Tibial artery (tissue), 4 donors: ENCODE data around the gene SUGCT.

Experiments used
- DNase-seq, 2 donors: peaks; one replicate each; pipeline ENCODE4 v3.0.0-alpha.2; 2019
- H3K27ac ChIP-seq, 2 donors: fragments of 200-600 bp; sonication (generic) in 1 of 2; 1 replicate in 1 of 2; 2 replicates in 1 of 2; pipeline ENCODE4 v1.5.1; 2018 to 2019; ENCODE audit warnings: mild to moderate bottlenecking in 1 of 2
- H3K27me3 ChIP-seq, 2 donors: fragments of 200-600 bp; sonication (generic) in 1 of 2; one replicate each; pipeline versions ENCODE4 v1.5.1 to v1.6.0; 2016 to 2019
- H3K36me3 ChIP-seq, 3 donors: fragments of 200-600 bp; sonication (generic) in 2 of 3; one replicate each; pipeline ENCODE4 v1.5.1; 2016 to 2019; ENCODE audit warnings: mild to moderate bottlenecking in 2 of 3
- H3K4me1 ChIP-seq, 4 donors: fragments of 200-600 bp; sonication (generic) in 2 of 4; 1 replicate in 3 of 4; 2 replicates in 1 of 4; pipeline ENCODE4 v1.5.1; 2016 to 2019
- H3K4me3 ChIP-seq, 2 donors: fragments of 200-600 bp; sonication (generic) in 1 of 2; 1 replicate in 1 of 2; 2 replicates in 1 of 2; pipeline ENCODE4 v1.5.1; 2018 to 2019; ENCODE audit warnings: mild to moderate bottlenecking in 2 of 2
- H3K9me3 ChIP-seq, 3 donors: fragments of 200-600 bp; sonication (generic) in 1 of 3; one replicate each; pipeline ENCODE4 v1.5.1; 2016 to 2019
- intact Hi-C: fragments of 100-400 bp; cut with DNase I; formaldehyde crosslinking; loops from one replicate; pipeline ENCODE4 v1.15.0; 2023; ENCODE audit warnings: low total_unique reads
- TF ChIP-seq, protein P1 (sequence below), 2 experiments: fragments of 200-600 bp in 1 of 2; fragments of 450-650 bp in 1 of 2; IDR thresholded peaks; one replicate each; pipeline ENCODE4 v1.5.1; 2017 to 2019; ENCODE audit warnings: antibody characterized with exemption in 2 of 2, mild to moderate bottlenecking in 1 of 2, moderate library complexity in 1 of 2

SUGCT gene

DNA sequence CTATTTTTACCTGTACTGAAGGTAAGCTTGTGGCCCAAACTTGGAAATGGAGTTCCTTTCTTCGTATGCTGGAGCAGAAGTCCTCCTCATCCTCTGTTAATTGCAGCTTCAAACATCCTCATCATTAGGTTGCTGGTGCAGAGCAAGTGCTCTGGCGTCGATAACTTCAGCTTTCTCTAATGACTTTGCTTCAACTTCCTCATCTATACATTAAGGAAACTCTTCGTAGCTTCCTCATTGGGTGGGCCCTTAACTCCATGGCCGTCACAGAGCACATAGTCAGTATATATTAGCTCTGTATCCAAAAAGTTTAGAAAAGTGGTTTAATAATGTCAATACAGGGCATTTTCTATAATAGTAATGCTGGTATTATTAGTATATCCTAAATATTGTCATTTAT, 447.7 kb downstream of the SUGCT start:
- Histone ChIP-seq H3K9me3 (no peaks in the 10 kb centered on the region), H3K36me3 (no peaks in the 10 kb centered on the region), H3K4me3 (no peak overlapping the region), H3K27me3 (no peaks in the 10 kb centered on the region), H3K27ac (no peak overlapping the region), H3K4me1 (peaks cover 3 to 50% (median 14%) of the 10 kb centered on the region in 4 donors)
- TF ChIP-seq, protein P1, sequence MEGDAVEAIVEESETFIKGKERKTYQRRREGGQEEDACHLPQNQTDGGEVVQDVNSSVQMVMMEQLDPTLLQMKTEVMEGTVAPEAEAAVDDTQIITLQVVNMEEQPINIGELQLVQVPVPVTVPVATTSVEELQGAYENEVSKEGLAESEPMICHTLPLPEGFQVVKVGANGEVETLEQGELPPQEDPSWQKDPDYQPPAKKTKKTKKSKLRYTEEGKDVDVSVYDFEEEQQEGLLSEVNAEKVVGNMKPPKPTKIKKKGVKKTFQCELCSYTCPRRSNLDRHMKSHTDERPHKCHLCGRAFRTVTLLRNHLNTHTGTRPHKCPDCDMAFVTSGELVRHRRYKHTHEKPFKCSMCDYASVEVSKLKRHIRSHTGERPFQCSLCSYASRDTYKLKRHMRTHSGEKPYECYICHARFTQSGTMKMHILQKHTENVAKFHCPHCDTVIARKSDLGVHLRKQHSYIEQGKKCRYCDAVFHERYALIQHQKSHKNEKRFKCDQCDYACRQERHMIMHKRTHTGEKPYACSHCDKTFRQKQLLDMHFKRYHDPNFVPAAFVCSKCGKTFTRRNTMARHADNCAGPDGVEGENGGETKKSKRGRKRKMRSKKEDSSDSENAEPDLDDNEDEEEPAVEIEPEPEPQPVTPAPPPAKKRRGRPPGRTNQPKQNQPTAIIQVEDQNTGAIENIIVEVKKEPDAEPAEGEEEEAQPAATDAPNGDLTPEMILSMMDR (IDR thresholded peaks at IDR 0.05) = no peak
- no peak for DNase-seq
- intact Hi-C loops = no loop called here

DNA sequence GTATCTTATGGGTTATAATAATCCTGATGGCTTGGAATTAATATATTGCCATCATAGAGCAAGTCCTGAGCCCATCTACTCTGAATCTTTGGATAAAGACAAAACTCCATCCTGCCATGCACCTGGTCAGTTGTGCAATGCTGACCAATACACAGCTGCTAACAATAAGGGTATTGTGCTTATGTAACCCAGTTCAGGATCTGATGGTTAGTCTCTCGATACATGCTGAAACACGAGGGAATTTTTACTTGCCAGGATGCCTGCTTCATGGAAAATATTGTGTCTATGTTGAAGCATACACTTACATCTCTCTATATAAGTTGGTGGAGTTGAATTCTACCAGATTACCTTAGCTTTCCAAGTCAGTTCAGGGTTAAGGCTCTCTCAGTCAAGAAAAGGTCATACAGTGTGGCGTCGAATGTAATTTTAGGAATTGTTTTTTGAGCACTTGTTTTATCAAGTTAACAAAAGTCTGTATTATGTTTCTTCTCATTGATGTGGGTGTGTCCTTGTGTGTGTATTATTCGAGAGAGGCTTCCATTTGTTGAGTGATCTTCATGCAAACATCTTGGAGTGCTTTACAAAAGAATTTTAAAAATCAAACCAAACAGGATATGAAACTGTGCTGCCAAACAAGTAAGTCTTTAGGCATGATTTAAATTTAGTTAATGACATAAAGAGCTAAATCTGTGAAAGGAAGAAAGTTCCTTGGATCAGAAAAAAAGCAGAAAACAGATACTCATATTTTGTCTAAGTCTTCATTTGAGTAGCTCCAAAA, 449.1 kb downstream of the SUGCT start:
- Histone ChIP-seq H3K36me3 (no peaks in the 10 kb centered on the region), H3K9me3 (no peaks in the 10 kb centered on the region), H3K27ac (peak overlapping the region; percentile 10 to 41), H3K4me1 (peaks cover 3 to 49% (median 14%) of the 10 kb centered on the region in 4 donors), H3K27me3 (no peaks in the 10 kb centered on the region), H3K4me3 (no peak overlapping the region)
- intact Hi-C loops = no loop called here
- TF ChIP-seq, protein P1 (IDR thresholded peaks at IDR 0.05) = no peak
- no peak for DNase-seq

DNA sequence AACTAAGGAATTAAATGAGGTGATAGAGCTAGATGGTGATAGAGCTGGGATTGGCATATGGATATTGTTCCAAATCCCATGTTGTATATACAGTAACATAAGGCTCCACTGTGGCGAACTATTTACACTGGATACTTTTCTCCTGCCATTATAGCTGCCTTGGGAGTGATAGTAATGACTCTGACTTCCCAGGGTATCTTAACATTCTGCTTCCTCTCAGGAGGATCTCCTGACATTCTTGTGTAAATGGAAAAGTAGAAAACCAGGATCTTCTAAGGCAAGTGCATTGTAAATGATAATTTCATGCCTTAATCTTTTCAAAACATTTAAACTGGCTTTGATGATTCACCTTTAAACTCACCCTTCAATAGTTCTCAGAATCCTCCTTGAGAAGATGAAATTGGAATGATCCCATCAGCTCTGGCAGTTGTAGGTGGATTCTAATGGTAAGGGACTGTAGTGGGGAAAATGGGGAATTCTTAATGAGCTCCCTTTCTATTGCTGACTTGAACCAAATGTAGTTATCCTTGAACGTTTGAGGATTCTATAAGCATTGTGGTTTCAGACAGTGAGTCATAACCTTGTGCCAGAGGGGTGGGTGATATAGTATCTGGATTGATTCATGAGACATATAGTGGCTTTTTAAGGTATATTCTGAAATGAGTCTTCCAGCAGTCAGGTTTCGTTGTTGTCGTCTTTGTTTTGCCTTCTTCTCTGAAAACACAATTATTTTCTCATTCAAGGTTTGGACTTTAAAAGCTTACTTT, 450.0 kb downstream of the SUGCT start:
- TF ChIP-seq, protein P1 (IDR thresholded peaks at IDR 0.05) = no peak
- Histone ChIP-seq H3K4me3 (no peak overlapping the region), H3K9me3 (no peaks in the 10 kb centered on the region), H3K27ac (peak overlapping the region; percentile 10 to 41), H3K36me3 (no peaks in the 10 kb centered on the region), H3K27me3 (no peaks in the 10 kb centered on the region), H3K4me1 (peaks cover 3 to 39% (median 14%) of the 10 kb centered on the region in 4 donors)
- intact Hi-C loops = no loop called here
- DNase-seq = no peak

DNA sequence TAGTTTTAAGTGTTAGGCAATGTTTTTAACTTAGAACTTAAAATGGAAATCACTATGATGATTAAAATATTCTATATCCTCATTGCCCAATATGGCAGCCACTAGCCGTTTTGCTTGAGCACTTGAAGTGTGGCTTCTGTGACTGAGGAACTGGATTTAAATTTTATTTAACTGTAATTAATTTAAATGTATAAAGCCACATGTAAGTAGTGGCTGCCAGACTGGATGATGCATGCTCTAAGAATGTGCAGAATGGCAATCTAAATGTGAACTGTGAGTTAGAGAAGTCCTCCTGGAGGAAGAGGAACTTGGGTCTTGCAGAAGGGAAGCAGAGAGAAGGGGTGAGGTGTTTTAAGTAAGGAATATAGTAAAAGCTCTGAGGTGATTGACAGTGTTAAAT, 451.4 kb downstream of the SUGCT start:
- Histone ChIP-seq H3K4me3 (no peak overlapping the region), H3K27me3 (no peaks in the 10 kb centered on the region), H3K36me3 (no peaks in the 10 kb centered on the region), H3K9me3 (no peaks in the 10 kb centered on the region), H3K27ac (no peak overlapping the region), H3K4me1 (peaks cover 3 to 33% (median 12%) of the 10 kb centered on the region in 4 donors)
- TF ChIP-seq, protein P1 (IDR thresholded peaks at IDR 0.05) = no peak
- no peak for DNase-seq
- intact Hi-C loops = no loop called here

DNA sequence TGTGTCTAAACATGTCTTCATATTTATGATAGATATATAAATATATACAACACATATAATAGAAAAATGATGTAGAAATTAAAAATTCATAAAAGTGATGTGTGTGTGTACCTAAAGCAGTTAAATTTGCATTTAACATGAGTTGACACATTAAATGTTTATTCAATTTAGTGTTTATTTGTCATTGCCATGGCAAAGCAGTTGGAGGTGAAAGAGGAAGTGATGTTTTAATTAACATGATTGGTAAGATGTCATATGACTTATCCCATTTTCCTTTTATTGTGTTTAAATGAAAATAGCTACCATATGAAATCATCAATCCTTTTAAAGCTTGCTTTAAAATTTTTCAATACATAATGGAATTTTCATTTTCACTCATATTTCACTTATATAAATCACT, 452.6 kb downstream of the SUGCT start:
- Histone ChIP-seq H3K4me3 (no peak overlapping the region), H3K27ac (no peak overlapping the region), H3K27me3 (no peaks in the 10 kb centered on the region), H3K36me3 (no peaks in the 10 kb centered on the region), H3K4me1 (peaks cover 3 to 23% (median 9%) of the 10 kb centered on the region in 4 donors), H3K9me3 (no peaks in the 10 kb centered on the region)
- DNase-seq = no peak
- intact Hi-C loops = no loop called here
- TF ChIP-seq, protein P1 (IDR thresholded peaks at IDR 0.05) = no peak
